Peyer's patch (tissue), 4 donors: ENCODE results near the gene ECE2.

Source experiments
- POLR2A ChIP-seq, 2 donors: fragments of 450-650 bp; IDR thresholded peaks; one replicate each; pipeline ENCODE4 v1.5.1; 2017; ENCODE audit warnings: antibody characterized with exemption in 2 of 2, mild to moderate bottlenecking in 2 of 2, moderate library complexity in 2 of 2
- TF ChIP-seq, protein P1 (sequence below), 6 experiments: fragments of 450-650 bp in 4 of 6; fragments of 200-600 bp in 2 of 6; sonication (generic) in 1 of 6; IDR thresholded peaks; one replicate each; pipeline ENCODE4 v1.5.1; 2017 to 2019; ENCODE audit warnings: antibody characterized with exemption in 6 of 6, mild to moderate bottlenecking in 3 of 6, moderate library complexity in 1 of 6

- TF ChIP-seq, protein P1, sequence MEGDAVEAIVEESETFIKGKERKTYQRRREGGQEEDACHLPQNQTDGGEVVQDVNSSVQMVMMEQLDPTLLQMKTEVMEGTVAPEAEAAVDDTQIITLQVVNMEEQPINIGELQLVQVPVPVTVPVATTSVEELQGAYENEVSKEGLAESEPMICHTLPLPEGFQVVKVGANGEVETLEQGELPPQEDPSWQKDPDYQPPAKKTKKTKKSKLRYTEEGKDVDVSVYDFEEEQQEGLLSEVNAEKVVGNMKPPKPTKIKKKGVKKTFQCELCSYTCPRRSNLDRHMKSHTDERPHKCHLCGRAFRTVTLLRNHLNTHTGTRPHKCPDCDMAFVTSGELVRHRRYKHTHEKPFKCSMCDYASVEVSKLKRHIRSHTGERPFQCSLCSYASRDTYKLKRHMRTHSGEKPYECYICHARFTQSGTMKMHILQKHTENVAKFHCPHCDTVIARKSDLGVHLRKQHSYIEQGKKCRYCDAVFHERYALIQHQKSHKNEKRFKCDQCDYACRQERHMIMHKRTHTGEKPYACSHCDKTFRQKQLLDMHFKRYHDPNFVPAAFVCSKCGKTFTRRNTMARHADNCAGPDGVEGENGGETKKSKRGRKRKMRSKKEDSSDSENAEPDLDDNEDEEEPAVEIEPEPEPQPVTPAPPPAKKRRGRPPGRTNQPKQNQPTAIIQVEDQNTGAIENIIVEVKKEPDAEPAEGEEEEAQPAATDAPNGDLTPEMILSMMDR (IDR thresholded peaks at IDR 0.05) = no peak
- no peak for TF ChIP-seq POLR2A (IDR thresholded peaks at IDR 0.05)
These were observed 58.8 kb downstream of the ECE2 start for GRCh38 chr3:184334470-184335158.
